ENCODE measurements around the gene MTA1. TPM values are rescaled to one million over a fixed set of nuclear protein-coding genes. Genes with fewer than 3 reads are reported as not detected.

Gene MTA1
- total RNA-seq, 1 experiment from 2014 or later, result 15.3 TPM

DNA sequence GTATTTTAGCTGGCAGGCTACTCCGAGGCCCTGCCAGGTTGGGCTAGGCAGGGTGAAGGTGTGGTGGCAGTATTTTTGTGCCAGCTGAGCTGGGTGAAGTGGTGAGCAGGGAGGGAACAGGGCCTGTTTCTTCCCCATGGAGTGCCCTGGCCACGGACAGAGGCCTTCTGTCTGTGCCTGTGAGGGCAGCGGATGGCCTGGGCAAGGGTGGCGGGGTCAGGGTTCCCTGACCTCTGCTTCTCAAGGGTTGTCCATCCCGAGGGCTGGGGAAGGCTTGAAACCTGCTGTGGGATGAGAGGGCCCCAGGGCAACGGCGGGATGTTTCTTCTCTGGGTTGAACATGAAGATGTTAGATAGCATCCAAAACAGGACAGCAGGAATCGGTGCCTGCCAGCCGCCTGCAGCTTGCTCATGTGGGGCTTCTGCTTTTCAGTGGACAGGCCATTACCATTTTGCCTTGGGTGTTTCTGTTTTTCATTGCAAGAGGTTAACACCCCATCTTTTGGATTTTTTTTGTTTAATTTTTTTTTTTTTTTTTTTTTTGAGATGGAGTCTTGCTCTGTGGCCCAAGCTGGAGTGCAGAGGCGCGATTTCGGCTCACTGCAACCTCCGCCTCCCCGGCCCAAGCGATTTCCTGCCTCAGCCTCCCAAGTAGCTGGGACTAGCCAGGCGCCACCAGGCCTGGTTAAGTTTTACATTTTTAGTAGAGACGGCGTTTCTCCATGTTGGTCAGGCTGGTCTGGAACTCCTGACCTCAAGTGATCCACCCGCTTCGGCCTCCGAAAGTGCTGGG lies 3.3 kb downstream of the MTA1 start:
- no peak for DNase-seq (ENCODE audit: low read depth)

DNA sequence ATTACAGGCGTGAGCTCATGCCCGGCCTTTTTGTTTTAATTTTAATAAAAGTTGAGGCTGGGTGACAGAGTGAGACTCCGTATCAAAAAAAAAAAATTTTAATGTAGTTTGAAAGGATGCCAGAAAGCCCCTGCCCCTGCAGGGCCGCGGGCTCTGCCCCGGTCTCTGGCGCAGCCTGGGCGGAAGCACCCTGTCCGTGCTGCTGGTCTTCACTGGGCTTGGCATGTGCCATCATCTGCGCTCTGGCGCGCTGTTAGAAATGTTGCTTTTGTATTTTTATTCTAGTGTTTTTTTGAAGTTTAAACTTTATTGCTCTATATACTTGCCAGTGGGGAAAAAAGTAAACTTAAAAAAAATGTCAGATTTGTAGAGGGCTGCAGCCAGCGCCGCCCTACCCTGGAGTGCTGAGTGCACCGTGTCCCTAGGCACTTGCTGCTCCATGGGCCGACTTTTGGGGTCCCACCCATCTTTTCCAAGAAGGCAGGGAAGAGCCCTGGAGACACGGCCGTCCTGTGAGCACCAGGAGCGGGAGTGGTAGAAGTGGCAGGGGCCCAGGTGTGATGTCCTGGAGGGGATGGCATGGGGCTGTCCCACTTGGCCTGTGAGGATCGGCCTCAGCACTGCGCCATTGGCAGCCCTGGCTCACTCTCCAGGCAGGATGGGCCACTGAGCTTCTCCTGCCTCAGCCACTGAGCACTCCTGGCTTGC lies 4.0 kb downstream of the MTA1 start:
- DNase-seq (ENCODE audit: low read depth), result no peak

DNA sequence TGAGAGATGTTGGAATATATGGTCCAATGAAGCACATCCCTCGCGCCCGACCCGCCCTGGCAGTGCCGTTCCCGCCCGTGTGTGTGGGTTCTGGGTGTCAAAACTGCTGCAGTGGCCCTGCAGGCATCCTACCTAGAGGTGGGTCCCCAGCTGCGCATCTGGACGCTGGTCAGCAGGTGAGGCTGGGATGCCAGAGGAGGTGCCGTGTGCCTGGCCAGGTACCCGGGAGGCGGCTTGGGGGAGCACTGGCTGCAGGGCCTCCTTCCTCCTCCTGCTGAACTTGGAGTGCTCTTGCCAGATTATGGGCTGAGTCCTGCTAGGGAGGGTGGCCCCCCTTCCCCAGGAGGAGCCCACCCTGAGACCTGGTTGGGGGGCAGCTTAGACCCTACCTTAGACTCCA lies 5.2 kb downstream of the MTA1 start:
- DNase-seq (ENCODE audit: low read depth), result no peak

- DNase-seq (ENCODE audit: low read depth), result no peak
These were observed 6.2 kb downstream of the MTA1 start for GRCh38 chr14:105425823-105426247.

DNA sequence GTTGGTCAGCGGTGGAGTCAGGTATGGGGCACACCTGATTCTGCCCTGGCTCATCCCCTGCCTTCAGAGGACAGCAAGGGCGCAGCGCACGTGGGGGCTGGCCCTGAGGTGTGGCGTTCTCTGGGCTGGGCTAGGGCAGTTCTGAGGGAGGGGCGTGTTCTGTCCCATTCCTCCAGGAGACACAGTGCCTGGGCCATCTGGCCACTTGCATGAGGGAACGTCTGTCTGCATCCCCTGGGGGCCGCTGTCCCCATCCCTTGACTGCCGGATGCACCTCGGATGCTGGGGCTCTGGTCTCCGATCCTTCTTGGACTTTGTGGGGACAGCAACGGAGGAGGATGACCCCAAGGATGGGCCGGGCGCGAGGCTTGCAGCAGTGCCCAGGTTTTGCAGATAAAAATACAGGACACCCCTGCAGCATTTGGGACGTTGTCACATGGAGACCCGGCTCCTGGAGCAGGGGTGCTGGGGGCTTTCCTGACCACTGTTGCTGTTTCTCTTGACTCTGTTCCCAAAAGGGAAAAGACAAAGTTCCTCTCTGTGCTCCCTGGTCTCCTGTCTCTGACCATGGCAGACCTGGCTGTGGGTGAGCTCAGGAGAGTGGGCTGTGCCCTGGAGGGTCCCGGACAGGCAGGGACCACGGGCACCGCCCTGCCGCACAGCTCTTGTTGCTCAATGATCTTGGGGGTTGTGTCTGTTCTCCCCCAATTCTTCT lies 6.9 kb downstream of the MTA1 start:
- DNase-seq (ENCODE audit: low read depth), result no peak

DNA sequence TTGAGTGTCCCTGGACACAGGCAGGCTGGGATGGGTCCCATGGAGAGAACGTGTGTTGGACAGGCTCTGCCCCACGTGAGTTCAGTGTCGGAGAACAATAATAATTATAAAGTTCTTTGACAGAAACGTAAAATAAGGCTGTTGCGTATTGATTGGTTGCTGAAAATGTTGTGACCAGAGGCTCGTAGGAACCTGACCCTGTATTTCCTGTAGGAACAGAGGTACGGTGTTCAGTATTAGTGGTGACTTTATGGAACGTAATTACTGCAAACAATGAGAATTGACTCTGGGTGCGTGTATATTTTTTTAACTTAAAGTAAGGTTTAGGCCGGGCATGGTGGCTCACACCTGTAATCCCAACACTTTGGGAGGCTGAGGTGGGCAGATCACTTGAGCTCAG lies 7.8 kb downstream of the MTA1 start:
- DNase-seq (ENCODE audit: low read depth), result no peak

DNA sequence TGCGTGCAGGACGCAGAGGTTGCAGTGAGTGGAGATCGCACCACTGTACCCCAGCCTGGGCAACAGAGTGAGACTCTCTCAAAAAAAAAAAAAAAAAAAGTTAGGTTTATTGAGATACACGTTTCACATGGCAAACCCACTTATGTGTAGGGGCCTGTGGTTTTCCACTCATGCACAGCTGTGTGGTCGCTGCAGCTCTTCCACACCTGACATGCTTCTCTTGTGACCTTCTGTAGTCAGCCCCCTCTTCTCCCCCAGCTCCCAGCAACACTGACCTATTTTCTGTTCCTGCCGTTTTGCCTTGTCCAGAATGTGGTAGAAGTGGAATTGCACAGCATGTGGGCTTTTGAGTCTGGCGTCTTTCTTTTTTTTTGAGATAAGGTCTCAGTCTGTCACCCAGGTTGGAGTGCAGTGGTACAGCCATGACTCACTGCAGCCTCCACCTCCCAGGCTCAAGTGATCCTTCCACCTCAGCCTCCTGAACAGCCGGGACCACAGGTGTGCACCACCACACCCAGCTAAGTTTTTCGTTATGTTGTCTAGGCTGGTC lies 8.4 kb downstream of the MTA1 start:
- no peak for DNase-seq (ENCODE audit: low read depth)

DNA sequence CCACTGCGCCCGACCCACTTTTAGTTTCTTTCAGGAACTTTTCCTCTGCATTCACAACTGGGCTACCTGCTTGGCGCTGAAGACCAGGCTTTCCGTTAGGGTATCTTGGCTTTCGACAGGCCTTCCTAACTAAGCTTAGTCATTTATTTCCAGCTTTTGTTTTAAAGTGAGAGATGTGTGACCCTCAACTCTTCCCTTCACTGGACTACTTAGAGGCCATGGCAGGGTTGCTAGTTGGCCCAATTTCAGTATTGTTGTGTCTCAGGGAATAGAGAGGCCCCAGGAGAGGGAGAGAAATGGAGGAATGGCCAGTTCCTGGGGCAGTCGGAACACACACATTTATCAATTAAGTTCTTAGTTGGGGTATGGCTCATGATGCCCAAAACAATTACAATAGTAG lies 10.4 kb downstream of the MTA1 start:
- DNase-seq (ENCODE audit: low read depth), result no peak

GRCh38 chr14:105430565-105430964 lies 10.9 kb downstream of the MTA1 start:
- peak; percentile 61 for DNase-seq (ENCODE audit: low read depth)

DNA sequence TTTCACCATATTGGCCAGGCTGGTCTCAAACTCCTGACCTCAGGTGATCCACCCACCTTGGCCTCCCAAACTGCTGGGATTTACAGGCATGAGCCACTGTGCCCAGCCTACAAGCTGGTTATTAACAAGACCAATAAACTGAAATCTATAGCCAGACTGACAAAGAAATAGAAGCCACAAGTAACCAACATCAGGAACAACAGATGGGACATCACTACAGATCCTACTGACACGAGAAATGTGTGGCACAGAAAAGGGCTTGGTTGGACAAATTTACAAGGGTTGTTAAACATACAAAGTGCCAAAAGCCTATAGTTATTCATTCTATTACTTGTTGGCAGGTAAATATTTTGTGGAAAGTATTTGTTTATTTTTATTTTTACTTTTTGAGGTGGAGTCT lies 11.6 kb downstream of the MTA1 start:
- no peak for DNase-seq (ENCODE audit: low read depth)

DNA sequence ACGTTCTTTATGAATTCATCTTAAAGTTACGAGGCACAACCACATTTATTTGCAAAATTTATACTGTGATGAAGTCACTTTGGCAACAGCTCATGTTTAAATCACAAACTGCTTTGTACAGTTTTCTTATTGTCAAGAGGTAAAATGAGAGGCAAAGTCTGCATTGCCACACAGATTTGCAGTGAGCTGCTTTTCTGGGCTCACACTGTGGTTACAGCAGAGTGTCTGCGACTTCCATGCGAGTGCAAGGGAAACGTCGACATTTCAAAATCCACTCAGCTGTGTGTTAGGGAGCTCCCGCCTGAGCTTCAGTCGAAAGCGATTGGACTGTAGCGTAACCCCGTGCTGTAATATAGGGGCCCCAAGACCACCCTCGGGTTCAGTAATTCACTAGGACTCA lies 13.0 kb downstream of the MTA1 start:
- no peak for DNase-seq (ENCODE audit: low read depth)

GRCh38 chr14:105433161-105433605 lies 13.6 kb downstream of the MTA1 start:
- DNase-seq (ENCODE audit: low read depth), result no peak

DNA sequence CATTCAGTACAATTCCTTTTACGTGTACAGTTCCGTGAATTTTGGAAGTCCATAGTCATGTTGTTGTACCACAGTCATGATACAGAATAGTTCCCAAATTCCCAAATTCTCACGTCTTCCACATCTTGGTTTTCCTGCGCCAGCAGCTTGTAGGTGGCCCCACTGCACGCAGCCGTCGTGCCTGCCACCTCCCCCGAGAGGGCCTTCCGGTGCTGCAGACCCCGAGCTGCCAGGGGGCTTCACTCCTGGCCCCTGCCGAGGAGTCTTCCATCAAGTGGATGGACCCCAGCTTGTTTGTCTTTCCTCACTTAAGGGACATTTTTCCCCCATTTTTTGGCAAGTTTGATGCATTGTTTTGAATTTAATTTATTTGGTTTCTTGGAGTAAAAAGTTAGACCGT lies 16.8 kb downstream of the MTA1 start:
- DNase-seq (ENCODE audit: low read depth), result no peak

DNA sequence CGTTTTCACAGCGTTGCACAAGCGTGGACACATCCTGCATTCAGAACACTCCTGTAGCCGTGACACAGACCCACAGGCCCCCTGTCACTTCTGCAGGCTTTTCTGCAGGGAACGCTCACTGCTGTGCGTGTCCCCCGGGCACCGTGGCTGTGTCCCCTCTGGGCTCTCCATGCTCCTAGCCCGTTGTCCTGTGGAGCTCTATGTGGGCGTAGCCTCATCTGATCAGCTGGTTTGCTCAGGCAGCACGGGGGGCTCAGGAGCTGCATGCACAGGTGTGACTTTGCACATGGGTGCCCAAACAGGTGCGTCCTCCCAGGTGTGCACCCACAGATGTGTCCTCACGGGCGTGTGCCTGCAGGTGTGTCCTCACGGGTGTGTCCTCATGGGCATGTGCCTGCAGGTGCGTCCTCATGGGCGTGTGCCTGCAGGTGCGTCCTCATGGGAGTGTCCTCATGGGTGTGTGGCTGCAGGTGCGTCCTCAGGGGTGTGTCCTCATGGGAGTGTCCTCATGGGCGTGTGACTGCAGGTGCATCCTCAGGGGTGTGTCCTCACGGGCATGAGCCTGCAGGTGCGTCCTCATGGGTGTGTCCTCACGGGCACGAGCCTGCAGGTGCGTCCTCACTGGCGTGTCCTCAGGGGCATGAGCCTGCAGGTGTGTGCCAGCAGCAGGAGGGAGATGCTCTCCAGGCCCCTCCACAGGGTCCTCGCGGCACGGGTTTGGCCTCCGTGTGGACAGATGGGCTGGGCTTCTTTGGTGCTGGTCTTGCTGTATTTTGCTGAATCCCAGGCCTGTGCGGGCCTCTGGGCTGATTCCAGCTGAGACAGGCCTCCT lies 17.5 kb downstream of the MTA1 start:
- DNase-seq (ENCODE audit: low read depth), result no peak

DNA sequence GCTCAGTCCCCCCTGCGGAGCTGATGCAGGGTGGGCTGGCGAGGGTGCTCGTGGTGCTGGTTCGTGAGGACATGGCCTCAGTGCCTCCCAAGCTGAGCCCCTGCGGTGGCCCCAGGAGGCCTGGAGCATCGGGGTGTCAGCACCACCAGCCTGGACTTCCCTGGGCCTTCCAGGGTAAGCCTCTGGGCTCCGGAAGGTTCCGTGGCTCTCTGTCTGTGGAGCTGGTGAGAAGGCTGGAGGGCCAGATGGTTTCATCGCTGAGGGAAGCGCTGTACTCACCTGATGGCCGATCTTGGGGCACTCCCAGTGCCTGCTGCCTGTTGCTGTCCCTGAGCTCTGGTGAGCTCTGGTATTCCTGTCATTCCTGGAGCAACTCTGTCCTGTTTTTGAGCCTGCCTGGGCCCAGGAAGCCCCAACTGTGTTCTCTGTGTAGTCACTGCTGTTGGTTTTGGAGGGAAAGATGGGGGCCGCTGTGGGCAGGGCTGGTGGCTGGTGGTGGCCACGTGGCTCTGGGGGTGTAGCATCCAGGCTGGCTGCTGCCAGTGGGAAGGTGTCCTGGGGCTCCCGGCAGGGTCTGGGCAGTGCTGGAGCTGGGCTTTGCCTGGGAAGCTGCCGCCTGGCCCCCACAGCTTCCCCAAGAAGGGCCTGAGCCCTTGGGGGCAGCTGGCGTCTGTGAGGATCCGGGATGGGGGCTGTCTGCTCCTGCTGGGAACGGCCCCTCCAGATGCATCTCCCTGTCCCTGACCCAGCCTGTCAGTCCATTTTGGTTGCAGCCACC lies 18.3 kb downstream of the MTA1 start:
- no peak for DNase-seq (ENCODE audit: low read depth)

DNA sequence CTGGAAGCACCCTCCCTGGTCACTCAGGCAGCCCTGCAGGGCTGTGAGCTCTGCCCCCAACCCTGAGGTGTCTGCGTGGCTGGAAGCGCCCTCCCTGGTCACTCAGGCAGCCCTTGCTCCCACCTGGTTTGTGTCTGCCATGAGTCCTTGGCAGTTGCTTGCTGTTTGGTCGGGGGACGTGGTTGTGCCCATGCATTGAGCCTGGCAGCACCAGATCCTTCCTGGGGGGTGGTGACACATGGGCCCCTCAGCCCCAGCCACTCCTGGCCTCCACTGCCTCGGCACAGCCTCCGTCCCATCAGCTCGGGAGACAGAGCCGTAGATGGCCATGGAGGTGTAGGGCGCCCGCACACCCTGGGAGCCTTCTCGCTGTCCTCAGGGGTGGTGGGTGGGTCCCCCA lies 19.6 kb downstream of the MTA1 start:
- no peak for DNase-seq (ENCODE audit: low read depth)

DNA sequence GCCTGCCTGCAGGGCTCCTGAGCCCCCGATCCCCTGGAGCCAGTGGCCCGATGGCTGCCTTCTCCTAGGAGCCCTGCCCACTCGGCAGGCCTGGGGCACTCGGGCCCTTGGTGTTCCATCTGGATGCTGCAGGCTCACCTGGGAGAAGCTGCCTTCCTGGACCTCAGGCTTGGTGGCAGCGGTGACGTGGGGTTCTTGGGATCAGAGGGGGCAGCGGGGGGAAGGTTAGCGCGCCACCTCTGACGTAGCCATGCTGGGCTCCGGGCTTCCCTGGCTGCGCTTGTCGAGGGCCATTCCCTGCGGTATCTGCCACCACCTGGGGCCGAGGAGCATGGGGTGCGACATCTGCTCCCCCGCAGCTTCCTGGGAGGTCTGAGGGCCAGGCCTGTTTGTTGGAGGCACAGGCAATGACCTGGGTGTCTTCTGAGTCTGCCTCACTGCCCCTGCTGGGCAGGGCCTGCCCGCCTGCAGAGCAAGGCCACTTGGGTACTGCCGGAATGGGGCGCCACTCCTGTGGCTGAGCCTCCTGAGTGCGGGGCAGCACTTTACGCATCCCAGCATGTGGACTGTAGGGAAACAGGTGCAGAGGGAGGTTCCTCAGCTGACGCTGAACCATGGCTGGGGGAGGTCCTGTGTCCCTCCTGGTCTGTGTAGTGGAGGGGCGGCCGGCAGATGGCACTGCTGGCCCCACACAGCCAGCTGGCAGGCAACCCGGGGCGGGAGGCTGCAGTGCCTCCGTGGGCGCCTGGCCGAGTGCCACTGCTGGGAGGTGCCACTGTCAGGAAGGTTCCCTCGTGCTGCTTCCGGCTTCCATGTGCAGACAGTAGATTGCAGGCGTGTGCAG lies 20.3 kb downstream of the MTA1 start:
- DNase-seq (ENCODE audit: low read depth), result no peak

DNA sequence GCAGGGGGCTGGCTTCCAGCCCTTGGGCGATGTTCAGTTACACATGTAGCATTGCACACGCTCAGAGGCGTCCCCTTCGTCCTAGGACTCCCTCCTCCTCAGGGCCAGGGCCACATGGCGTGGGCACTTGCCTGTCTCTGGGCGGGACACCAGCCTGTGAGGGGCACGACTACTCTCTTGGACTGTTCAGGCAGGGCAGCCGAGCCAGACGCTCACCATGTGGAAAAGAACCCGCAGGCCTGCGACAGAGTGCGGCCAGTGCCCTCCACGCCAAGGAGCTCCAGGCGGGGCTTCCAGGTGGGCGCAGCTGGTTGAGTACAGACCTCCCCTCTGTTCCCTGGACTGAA lies 20.9 kb downstream of the MTA1 start:
- DNase-seq (ENCODE audit: low read depth), result no peak

DNA sequence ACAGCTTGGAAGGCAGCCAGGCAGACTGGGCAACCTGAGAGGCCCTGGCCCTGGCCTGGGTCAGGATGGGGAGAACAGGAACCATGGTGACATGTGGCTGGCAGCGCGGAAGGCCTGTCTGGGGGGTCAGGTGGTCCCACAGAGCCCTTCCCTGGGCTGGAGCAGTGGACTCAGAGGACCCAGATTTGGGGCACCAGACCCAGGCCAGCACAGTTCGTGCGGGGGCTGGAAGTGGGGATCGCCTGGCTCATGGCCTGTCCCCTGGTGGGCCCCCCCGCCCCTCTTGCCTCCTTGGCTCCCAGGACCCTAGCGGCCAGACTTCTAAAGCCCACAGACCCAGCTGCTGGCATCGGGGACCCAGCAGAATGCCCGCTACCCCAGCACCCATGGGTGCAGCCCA lies 21.4 kb downstream of the MTA1 start:
- DNase-seq (ENCODE audit: low read depth), result no peak

DNA sequence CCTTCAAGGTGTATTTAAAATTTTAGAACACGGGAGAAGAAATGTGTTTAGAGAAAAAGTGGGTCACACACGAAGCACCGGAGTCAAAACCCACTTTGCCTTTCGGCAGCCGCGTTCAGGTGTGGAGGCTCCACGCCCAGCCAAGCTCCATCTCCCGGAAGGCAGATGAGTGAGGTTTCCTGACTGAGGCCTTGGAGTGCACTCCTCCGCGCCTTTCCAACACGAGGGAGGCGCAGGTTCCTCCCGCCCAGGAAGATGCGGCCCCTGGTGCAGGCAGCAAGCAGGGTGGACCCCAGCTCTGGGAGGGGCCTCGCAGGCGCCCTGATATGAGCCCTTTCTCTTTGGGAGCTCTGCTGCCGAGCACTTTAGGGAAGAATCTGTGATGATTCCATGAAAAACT lies 22.5 kb downstream of the MTA1 start:
- no peak for DNase-seq (ENCODE audit: low read depth)

All from RPMI7951 (cell line).